GM18508 (cell line): Measurements from ENCODE around the gene LCN10.

Experiments
- ATAC-seq: cut with Tn5 transposase; IDR thresholded peaks from one replicate; pipeline ENCODE4 v1.9.1; 2021; ENCODE audit warnings: moderate number of reproducible peaks; ENCODE audit not compliant: insufficient read depth, unreplicated experiment

The LCN10 gene

DNA sequence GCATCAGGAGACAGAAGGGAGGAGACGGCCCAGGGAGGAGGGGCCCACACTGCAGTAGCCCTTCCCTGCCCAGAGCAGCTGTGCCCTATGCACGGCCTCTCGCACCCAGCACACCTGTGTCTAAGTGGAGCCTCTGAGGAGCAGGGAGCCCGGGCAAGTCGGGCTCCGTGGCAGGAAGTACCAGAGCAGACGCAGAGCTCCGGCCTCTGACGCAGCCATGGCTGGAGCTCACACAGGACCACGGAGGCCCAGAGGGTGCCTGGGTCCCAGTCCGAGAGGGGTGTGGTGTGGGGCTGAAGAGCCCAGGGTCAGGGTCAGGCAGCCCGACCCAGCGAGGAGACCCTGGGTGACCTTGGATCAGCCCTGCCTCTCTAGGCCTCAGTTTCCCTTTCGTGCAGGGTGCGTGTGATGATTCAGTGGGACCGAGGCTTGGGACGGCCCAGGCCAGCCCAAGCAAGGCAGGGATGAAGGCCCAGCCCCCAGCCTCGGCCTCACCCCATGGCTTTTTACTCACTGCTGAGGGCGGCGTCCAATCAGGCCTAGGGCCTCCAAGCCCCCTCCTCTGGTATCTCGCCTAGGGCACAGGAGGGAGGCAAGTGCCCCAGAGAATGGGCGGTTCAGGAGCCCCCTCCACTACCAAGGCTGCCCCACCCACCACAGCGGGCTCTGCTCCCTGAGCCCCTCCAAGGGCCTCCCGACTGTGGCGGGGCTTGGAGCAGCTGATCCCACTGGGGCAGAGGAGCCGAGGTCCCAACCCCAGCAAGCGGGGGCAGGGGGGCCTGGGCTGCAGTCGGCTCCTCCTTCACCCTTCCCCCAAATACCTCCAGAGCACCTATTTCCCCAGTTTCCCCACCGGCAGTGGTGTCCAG is 51.2 kb downstream of the LCN10 start:
- no peak for ATAC-seq

DNA sequence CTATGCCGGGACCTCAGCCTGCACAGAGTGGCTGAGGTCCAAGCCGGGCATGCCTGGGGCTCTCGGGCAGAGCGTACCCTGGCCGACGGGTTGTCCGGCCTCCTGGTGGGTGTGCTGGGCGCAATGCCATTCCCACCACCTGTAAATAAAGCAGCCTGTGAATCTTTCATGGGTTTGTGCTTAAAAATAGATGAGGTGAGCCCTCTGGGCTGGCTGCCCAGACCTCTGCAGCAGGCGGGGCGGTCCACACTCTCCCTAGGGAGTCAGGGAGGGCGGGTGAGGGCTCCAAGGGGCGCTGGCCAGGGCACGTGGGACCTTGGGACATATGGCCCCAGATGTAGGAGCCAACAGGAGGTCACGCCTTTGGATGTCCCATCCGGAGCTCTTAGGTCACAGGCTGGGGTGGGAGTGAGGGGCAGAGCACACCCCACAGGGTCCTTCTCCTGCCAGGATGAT is 51.9 kb downstream of the LCN10 start:
- ATAC-seq = no peak

DNA sequence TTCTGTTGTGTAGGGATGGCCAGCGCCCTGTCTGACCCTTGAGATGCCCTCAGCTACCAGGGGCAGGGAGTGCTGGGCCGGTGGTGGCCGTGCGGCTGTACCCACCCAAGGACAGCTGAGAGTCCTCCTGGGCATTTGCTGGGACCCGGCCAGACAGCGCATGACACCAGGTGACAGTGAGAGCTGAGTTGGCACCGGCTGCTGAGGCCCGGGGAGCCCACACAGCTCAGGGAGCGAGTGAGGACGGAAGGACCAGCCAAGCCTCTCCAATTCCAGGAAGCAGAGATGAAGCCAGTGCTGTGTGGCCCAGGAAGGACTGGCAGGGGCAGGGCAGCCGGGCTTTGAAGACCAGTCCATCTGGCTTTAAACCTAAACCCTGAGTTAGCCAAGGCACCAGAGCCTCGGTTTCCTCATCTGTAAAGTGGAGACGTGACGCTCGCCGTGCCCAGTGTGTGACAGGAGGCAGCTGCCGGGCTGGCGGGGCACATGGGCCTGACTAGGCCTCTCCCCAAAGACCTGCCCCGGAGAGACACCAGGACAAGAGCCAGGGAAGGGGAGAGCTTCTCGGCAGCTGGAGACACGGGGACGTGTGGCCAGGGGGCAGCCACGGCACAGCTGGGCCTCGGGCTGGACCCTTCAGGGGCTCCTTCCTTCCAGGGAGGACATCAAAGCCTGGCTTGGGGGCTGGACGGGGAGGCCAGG is 52.5 kb downstream of the LCN10 start:
- ATAC-seq = no peak

DNA sequence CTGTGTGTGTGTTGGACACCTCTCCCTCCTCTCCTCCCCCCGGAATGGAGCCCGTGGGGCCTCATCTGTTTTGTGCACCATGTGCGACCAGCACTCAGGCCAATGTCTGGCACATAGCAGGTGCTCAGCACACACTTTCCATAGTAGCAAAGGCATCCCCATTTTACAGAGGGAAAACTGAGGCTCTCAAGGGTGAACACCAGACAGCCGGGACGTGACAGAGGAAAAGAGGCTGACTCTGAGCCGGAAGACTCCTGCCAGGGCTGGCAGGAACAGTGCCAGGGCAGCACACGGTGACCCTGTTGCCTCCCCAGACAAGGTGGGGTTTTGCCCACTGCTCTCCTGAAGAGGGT is 53.7 kb downstream of the LCN10 start:
- ATAC-seq = no peak

DNA sequence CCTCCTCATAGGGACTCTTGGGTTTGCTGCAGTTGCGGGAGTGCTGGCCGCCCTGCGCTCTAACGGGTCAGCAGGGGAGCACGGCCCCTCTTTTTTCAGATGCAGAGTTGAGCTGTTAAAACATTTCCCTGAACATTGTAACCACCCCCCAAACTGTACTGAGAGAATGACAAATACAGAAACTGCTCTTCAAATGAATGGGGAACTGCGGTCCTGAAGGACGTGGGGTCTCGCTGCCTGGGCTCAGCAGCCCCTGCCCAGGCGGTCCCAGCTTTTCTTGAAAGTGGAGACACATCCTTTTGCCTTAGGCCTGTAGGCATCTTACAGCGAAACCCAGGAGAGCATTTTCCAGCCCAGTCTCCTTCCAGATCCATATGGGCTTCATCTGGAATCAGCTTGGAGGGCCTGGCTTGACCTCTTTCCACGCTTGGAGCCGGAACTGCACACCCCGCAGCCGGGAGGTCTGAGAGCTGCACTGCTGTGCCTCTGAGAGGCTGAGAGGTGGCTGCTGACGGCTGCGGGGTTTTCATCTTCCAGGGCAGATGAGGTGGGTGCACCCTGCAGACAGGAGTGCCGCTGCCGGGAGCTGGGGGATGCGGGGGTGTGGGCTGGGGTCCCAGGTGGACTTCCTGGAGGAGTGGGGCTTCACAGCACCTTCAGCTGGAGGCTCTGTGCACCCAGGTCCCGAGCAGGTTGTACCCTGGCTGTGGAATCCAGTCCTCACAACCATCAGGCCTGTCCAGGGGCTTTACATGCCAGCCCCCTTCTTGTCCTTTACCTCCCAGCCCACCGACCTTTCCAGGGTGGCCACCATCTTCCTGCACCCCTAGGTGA is 54.2 kb downstream of the LCN10 start:
- no peak for ATAC-seq
